OCI-LY1 (cell line): ENCODE data around the gene NMNAT1.

Source experiments
- H2AFZ ChIP-seq: fragments of 200-600 bp; sonication (generic), shearing (Covaris generic); 2 replicates; pipeline ENCODE4 v1.6.0; 2014; ENCODE audit warnings: antibody characterized with exemption, mild to moderate bottlenecking, low read length
- H3F3A ChIP-seq: fragments of 200-600 bp; sonication (generic), shearing (Covaris generic); 2 replicates; pipeline ENCODE4 v1.6.0; 2014; ENCODE audit warnings: mild to moderate bottlenecking, antibody characterized with exemption, low read length, moderate library complexity; ENCODE audit not compliant: insufficient read depth
- H3K27ac ChIP-seq: fragments of 200-600 bp; sonication (generic); 2 replicates; pipeline ENCODE4 v1.5.1; 2014; ENCODE audit warnings: low read length, mixed run types, mild to moderate bottlenecking, low read depth; ENCODE audit not compliant: poor library complexity, severe bottlenecking
- H3K27me3 ChIP-seq: fragments of 200-600 bp; sonication (generic); 2 replicates; pipeline ENCODE4 v1.6.0; 2014; ENCODE audit warnings: antibody characterized with exemption, mild to moderate bottlenecking, low read length, moderate library complexity; ENCODE audit not compliant: insufficient read depth
- H3K36me3 ChIP-seq: fragments of 200-600 bp; sonication (generic); 2 replicates; pipeline ENCODE4 v1.6.1; 2014; ENCODE audit warnings: mild to moderate bottlenecking, antibody characterized with exemption, low read length, moderate library complexity, mixed read lengths; ENCODE audit not compliant: insufficient read depth
- H3K4me1 ChIP-seq: fragments of 200-600 bp; sonication (generic); 2 replicates; pipeline ENCODE4 v1.5.1; 2014; ENCODE audit warnings: mild to moderate bottlenecking, low read length, moderate library complexity; ENCODE audit not compliant: insufficient read depth, severe bottlenecking
- H3K4me2 ChIP-seq: fragments of 200-600 bp; sonication (generic), shearing (Covaris generic); 2 replicates; pipeline ENCODE4 v1.6.1; 2014; ENCODE audit warnings: low read length
- H3K4me3 ChIP-seq: fragments of 200-600 bp; sonication (generic); 2 replicates; pipeline ENCODE4 v1.5.1; 2014; ENCODE audit warnings: low read length, low read depth, mild to moderate bottlenecking, mixed read lengths; ENCODE audit not compliant: poor library complexity, severe bottlenecking
- H3K79me2 ChIP-seq: fragments of 200-600 bp; shearing (Covaris generic); 2 replicates; pipeline ENCODE4 v1.6.1; 2016; ENCODE audit warnings: mixed run types, low read length, mixed read lengths; ENCODE audit not compliant: insufficient read depth
- H3K9ac ChIP-seq: fragments of 200-600 bp; sonication (generic), shearing (Covaris generic); 2 replicates; pipeline ENCODE4 v1.6.1; 2014; ENCODE audit warnings: mild to moderate bottlenecking, low read length, mixed read lengths
- H3K9me2 ChIP-seq: fragments of 200-600 bp; sonication (generic), shearing (Covaris generic); 2 replicates; pipeline ENCODE4 v1.6.1; 2014; ENCODE audit warnings: low read depth, mild to moderate bottlenecking, low read length, mixed read lengths
- H3K9me3 ChIP-seq: fragments of 200-600 bp; shearing (Covaris generic); 2 replicates; pipeline ENCODE4 v1.6.1; 2014; ENCODE audit warnings: low read length, mixed read lengths
- H4K20me1 ChIP-seq: fragments of 200-600 bp; sonication (generic), shearing (Covaris generic); 2 replicates; pipeline ENCODE4 v1.6.0; 2016; ENCODE audit warnings: mild to moderate bottlenecking, low read length; ENCODE audit not compliant: insufficient read depth
- CTCF ChIP-seq: fragments of 200-600 bp; sonication (generic), shearing (Covaris generic); IDR thresholded peaks from 2 replicates; pipeline ENCODE4 v1.5.1; 2017; ENCODE audit warnings: mild to moderate bottlenecking, antibody characterized with exemption, low read length, moderate library complexity, mixed read lengths
- EZH2 ChIP-seq: fragments of 200-600 bp; sonication (generic), shearing (Covaris generic); IDR thresholded peaks from 2 replicates; pipeline ENCODE4 v1.8.0; 2017; ENCODE audit warnings: borderline replicate concordance, mixed run types, mild to moderate bottlenecking, antibody characterized with exemption, low read length, moderate library complexity, mixed read lengths

Gene NMNAT1

GRCh38 chr1:9920606-9921005 is 22.7 kb upstream of the NMNAT1 start:
- TF ChIP-seq CTCF (no peak), EZH2 (no peak)
- no peaks in the 10 kb centered on the region for H3K4me1 ChIP-seq
- H3K36me3 ChIP-seq: no peaks in the 10 kb centered on the region
- H3K9ac ChIP-seq: no peak overlapping the region
- no peak overlapping the region for H3K4me3 ChIP-seq
- H3K9me3 ChIP-seq: no peaks in the 10 kb centered on the region
- H3K27ac ChIP-seq: no peak overlapping the region
- no peaks in the 10 kb centered on the region for H3F3A ChIP-seq
- H3K4me2 ChIP-seq: no peak overlapping the region
- no peaks in the 10 kb centered on the region for H3K79me2 ChIP-seq
- H4K20me1 ChIP-seq: no peaks in the 10 kb centered on the region
- no peaks in the 10 kb centered on the region for H3K9me2 ChIP-seq
- no peak overlapping the region for H2AFZ ChIP-seq
- H3K27me3 ChIP-seq: no peaks in the 10 kb centered on the region

GRCh38 chr1:9922342-9922741 is 20.9 kb upstream of the NMNAT1 start:
- Histone ChIP-seq H3K36me3 (no peaks in the 10 kb centered on the region), H3K9me3 (no peaks in the 10 kb centered on the region), H3K9ac (no peak overlapping the region), H3K4me1 (peaks cover 4% of the 10 kb centered on the region), H3K79me2 (no peaks in the 10 kb centered on the region), H3K4me2 (no peak overlapping the region), H2AFZ (no peak overlapping the region), H3K9me2 (no peaks in the 10 kb centered on the region), H4K20me1 (no peaks in the 10 kb centered on the region), H3K27ac (no peak overlapping the region), H3K4me3 (no peak overlapping the region), H3K27me3 (no peaks in the 10 kb centered on the region), H3F3A (peaks cover 3% of the 10 kb centered on the region; the same call in 1 of the 2 replicates)
- TF ChIP-seq EZH2: no peak
- TF ChIP-seq CTCF: no peak

GRCh38 chr1:9927259-9927658 is 16.0 kb upstream of the NMNAT1 start:
- Histone ChIP-seq H3K9me3 (no peaks in the 10 kb centered on the region), H3K4me2 (no peak overlapping the region), H3K27ac (no peak overlapping the region), H3K79me2 (no peaks in the 10 kb centered on the region), H2AFZ (no peak overlapping the region), H3F3A (peaks cover 3% of the 10 kb centered on the region; the same call in 1 of the 2 replicates), H3K4me3 (no peak overlapping the region), H3K9ac (no peak overlapping the region), H3K9me2 (no peaks in the 10 kb centered on the region), H3K4me1 (peaks cover 9% of the 10 kb centered on the region), H3K36me3 (peaks cover 26% of the 10 kb centered on the region), H3K27me3 (no peaks in the 10 kb centered on the region), H4K20me1 (no peaks in the 10 kb centered on the region)
- no peak for TF ChIP-seq EZH2
- no peak for TF ChIP-seq CTCF
